Endothelial cell (in vitro differentiated cells): Measurements from ENCODE around the gene MALT1. TPM values are rescaled to one million over a fixed set of nuclear protein-coding genes. Genes with fewer than 3 reads are reported as not detected.
A peak's percentile ranks its signal among the peaks of the same experiment; 100 is the strongest.

Experiments
- DNase-seq: peaks from one replicate; pipeline ENCODE4 v3.0.0; 2021; ENCODE audit warnings: low spot score
- H3K27ac Mint-ChIP-seq: one replicate; pipeline ENCODE4 v1.8.0; 2021; ENCODE audit warnings: mixed read lengths, inconsistent platforms; ENCODE audit not compliant: unreplicated experiment
- H3K27me3 Mint-ChIP-seq: one replicate; pipeline ENCODE4 v1.8.0; 2021; ENCODE audit warnings: mild to moderate bottlenecking, moderate library complexity, mixed read lengths, inconsistent platforms; ENCODE audit not compliant: unreplicated experiment
- H3K36me3 Mint-ChIP-seq: one replicate; pipeline ENCODE4 v1.8.0; 2021; ENCODE audit warnings: mild to moderate bottlenecking, low read depth, mixed read lengths, inconsistent platforms; ENCODE audit not compliant: unreplicated experiment
- H3K4me1 Mint-ChIP-seq: one replicate; pipeline ENCODE4 v1.8.0; 2021; ENCODE audit warnings: mild to moderate bottlenecking, mixed read lengths, inconsistent platforms; ENCODE audit not compliant: unreplicated experiment
- H3K4me3 Mint-ChIP-seq: one replicate; pipeline ENCODE4 v1.8.0; 2021; ENCODE audit warnings: mild to moderate bottlenecking, mixed read lengths, inconsistent platforms; ENCODE audit not compliant: unreplicated experiment
- H3K9me3 Mint-ChIP-seq: one replicate; pipeline ENCODE4 v1.8.0; 2021; ENCODE audit warnings: mixed read lengths, inconsistent platforms; ENCODE audit not compliant: unreplicated experiment
- long read RNA-seq: library from polyadenylated mRNA; unstranded; transcript quantifications from one replicate; pipeline ENCODE4 v2.0.0, GENCODE V29; 2020; ENCODE audit not compliant: unreplicated experiment
- total RNA-seq: library from RNA; stranded (reverse); fragmentation: NEBNext Ultra II Directional; extraction: Animal tissue kit (Norgen Biotek cat#: 25700); gene quantifications from one replicate; pipeline ENCODE4 v1.2.1, GENCODE V29; 2021; ENCODE audit not compliant: unreplicated experiment
- TF ChIP-seq, protein P1 (sequence below): fragments of 200-600 bp; sonication (generic); IDR thresholded peaks from one replicate; pipeline ENCODE4 v1.5.0; 2021; ENCODE audit warnings: antibody characterized with exemption; ENCODE audit not compliant: unreplicated experiment

The MALT1 gene, protein sequence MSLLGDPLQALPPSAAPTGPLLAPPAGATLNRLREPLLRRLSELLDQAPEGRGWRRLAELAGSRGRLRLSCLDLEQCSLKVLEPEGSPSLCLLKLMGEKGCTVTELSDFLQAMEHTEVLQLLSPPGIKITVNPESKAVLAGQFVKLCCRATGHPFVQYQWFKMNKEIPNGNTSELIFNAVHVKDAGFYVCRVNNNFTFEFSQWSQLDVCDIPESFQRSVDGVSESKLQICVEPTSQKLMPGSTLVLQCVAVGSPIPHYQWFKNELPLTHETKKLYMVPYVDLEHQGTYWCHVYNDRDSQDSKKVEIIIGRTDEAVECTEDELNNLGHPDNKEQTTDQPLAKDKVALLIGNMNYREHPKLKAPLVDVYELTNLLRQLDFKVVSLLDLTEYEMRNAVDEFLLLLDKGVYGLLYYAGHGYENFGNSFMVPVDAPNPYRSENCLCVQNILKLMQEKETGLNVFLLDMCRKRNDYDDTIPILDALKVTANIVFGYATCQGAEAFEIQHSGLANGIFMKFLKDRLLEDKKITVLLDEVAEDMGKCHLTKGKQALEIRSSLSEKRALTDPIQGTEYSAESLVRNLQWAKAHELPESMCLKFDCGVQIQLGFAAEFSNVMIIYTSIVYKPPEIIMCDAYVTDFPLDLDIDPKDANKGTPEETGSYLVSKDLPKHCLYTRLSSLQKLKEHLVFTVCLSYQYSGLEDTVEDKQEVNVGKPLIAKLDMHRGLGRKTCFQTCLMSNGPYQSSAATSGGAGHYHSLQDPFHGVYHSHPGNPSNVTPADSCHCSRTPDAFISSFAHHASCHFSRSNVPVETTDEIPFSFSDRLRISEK
- 17.3 TPM for total RNA-seq
- long read RNA-seq, full-length matches to known transcripts: 2 of 3 reads
- long read RNA-seq, partial matches to known transcripts: 1 of 3 reads
- long read RNA-seq, other reads (novel, unspliced or antisense): 0 of 3 reads

DNA sequence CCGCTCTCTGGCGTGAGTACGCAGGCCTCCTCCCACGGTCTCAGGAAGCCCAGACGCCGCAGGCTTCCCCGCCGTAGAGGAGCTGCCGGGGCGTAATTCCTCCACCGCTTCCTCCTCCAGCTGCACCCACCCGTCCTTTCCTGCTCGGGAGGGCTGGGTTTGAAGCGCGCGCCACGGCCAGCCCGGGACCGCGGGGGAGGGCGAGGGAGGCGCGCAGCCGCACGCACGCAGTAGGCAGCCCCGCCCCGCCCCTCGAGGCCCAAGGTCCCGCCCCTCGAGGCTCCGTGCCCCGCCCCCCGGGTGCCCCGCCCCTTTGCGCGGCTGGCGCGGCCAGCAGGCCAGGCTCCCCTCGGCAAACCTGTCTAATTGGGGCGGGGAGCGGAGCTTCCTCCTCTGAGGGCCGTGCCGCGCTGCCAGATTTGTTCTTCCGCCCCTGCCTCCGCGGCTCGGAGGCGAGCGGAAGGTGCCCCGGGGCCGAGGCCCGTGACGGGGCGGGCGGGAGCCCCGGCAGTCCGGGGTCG, at the start of gene MALT1:
TSS of gene MALT1 (plus strand) at position 355 of the 521 bp plus-strand sequence. CDS start 179 bp downstream, outside the sequence.
- peak within 1 kb of the TSS; percentile 92 for H3K4me3 Mint-ChIP-seq
- H3K36me3 Mint-ChIP-seq: peaks cover 3% of the 10 kb centered on the region
- H3K4me1 Mint-ChIP-seq: peaks cover 20% of the 10 kb centered on the region
- DNase-seq: peak; percentile 99
- peak within 1 kb of the TSS; percentile 85 for H3K27ac Mint-ChIP-seq
- peaks cover 2% of the 10 kb centered on the region for H3K27me3 Mint-ChIP-seq
- TF ChIP-seq, protein P1, sequence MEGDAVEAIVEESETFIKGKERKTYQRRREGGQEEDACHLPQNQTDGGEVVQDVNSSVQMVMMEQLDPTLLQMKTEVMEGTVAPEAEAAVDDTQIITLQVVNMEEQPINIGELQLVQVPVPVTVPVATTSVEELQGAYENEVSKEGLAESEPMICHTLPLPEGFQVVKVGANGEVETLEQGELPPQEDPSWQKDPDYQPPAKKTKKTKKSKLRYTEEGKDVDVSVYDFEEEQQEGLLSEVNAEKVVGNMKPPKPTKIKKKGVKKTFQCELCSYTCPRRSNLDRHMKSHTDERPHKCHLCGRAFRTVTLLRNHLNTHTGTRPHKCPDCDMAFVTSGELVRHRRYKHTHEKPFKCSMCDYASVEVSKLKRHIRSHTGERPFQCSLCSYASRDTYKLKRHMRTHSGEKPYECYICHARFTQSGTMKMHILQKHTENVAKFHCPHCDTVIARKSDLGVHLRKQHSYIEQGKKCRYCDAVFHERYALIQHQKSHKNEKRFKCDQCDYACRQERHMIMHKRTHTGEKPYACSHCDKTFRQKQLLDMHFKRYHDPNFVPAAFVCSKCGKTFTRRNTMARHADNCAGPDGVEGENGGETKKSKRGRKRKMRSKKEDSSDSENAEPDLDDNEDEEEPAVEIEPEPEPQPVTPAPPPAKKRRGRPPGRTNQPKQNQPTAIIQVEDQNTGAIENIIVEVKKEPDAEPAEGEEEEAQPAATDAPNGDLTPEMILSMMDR: peak; percentile 26
- H3K9me3 Mint-ChIP-seq: no peaks in the 10 kb centered on the region

DNA sequence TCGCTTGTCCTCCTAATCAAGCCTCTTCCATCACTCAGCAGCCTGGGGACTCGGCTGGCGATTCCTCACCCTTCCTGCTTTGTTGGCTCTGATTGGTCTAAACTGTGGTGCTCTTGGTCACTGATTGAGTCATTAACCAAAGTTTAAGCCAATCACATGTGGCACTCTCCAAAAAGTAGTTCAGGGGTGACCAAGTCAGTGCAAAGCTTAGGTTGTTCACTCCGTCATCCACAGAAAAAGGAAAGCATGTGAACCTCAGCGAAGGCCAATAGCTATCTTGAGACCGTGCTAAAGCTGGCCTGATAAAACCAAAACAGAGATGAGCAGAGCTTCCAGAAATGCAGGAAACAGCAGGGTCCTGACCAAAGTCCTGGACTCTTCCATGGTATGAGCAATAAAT, 47.3 kb upstream of the MALT1 start:
- H3K27me3 Mint-ChIP-seq: no peaks in the 10 kb centered on the region

DNA sequence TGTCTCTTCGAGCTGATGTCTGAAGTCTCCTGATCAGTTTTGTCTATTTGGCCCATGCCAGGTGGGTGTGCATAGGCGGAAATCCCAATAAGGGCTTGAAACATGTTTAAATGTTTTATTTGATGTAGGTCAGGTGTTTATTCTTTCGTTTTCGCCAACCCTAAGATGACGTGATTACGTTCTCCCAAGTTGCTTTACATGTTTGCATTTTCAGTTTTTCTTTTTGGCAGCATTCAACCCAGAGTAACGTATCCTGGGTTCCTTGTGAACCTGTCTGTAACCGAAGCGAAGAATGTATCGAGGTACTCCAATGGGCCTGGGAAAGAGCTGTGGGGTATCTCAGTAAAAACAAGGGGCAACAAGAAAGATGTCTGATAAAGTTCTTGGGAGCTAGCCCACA, 45.4 kb upstream of the MALT1 start:
- Mint-ChIP-seq H3K4me3 (no peak overlapping the region), H3K9me3 (no peaks in the 10 kb centered on the region), H3K27me3 (no peaks in the 10 kb centered on the region), H3K4me1 (peaks cover 6% of the 10 kb centered on the region), H3K36me3 (no peaks in the 10 kb centered on the region), H3K27ac (no peak overlapping the region)
- no peak for DNase-seq
- TF ChIP-seq, protein P1: no peak

More for the DNA sequence above, 47.3 kb upstream of the MALT1 start:
- Mint-ChIP-seq H3K36me3 (no peaks in the 10 kb centered on the region), H3K9me3 (no peaks in the 10 kb centered on the region), H3K27ac (no peak overlapping the region), H3K4me3 (no peak overlapping the region), H3K4me1 (peaks cover 3% of the 10 kb centered on the region)
- DNase-seq: no peak
- TF ChIP-seq, protein P1: no peak

DNA sequence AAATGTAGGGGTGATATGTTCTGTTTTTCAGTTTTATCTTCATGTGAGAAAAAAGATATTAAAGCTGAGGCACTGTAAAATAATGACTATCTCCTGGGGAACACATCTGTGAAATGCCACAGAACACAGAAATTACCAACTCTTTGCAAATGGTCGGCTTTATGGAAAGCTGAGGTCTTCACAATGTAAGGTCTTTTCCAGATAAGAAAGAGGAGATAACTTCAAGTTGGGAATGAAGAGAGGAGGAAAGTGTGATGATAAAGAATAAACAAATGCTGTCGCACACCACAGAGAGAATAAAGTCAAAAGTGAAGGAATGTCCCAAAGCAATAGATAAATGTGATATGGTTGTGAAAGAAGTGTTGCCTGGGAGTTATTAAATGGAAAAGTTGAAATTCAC, 41.2 kb upstream of the MALT1 start:
- TF ChIP-seq, protein P1: no peak
- H3K4me1 Mint-ChIP-seq: peaks cover 6% of the 10 kb centered on the region
- H3K27ac Mint-ChIP-seq: no peak overlapping the region

More for the DNA sequence above, 41.2 kb upstream of the MALT1 start:
- no peaks in the 10 kb centered on the region for H3K9me3 Mint-ChIP-seq
- H3K27me3 Mint-ChIP-seq: no peaks in the 10 kb centered on the region
- no peak for DNase-seq
- no peak overlapping the region for H3K4me3 Mint-ChIP-seq
- H3K36me3 Mint-ChIP-seq: no peaks in the 10 kb centered on the region
